Activated effector memory CD4-positive, alpha-beta T cell treated with Interleukin-2 at 50 U/mL for 16 hours (primary cell): Measurements from ENCODE around the gene PTH2.

Source experiments
- DNase-seq: peaks from one replicate; pipeline ENCODE4 v3.0.0-alpha.2; 2020

The PTH2 gene

GRCh38 chr19:49430678-49431329 is 7.6 kb upstream of the PTH2 start:
- no peak for DNase-seq

GRCh38 chr19:49430172-49430677 is 7.0 kb upstream of the PTH2 start:
- no peak for DNase-seq

GRCh38 chr19:49428547-49429451 is 5.6 kb upstream of the PTH2 start:
- DNase-seq = no peak

GRCh38 chr19:49427855-49428546 is 4.8 kb upstream of the PTH2 start:
- DNase-seq = no peak

DNA sequence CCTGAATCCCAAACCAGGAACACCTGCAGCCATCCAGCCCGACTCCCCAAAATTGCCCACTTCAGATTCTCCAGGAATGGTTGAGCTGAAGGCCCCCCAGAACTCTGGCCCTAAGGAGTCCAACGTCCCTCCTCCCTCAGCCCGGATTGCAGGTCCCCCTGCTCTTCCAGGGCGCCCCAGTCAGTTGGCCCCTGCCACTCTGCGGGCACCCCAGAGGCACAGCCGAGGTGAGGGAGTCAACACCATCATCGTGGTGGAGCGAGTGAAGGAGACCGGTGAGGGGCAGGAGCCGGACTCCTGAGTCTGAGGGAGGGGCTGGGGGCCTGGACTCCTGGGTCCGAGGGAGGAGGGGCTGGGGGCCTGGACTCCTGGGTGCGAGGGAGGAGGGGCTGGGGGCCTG is 4.1 kb upstream of the PTH2 start:
- no peak for DNase-seq

DNA sequence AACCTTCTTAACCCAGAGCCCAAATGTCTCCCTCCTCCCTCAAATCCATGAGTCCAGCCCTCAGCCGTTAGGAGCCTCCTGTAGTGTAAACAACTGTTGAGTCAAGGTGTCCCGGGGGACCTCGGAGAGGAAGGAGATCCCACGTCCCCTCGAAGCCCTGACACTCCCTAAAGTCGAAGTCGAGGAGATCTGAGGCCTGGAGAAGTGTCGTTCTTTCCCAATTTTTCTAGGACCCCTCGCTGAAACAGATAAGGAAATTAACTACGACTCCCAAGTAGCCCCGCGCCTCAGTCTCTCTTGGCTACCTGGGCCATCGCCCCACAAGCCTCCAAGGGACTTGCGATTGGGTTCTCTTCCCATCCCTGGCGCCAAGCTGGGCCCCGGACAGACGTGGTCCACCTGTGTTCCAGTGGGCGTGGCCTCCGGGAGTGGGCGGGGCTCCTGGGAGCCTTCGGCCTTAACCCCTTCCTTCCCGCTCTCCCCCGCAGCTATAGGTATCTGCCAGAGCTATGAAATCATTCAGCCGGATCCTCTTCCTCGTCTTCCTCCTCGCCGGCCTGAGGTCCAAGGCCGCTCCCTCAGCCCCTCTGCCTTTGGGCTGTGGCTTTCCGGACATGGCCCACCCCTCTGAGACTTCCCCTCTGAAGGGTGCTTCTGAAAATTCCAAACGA is 2.8 kb upstream of the PTH2 start:
- no peak for DNase-seq

- no peak for DNase-seq
Observed at GRCh38 chr19:49425178-49425577, 1.9 kb upstream of the PTH2 start, which contains the start of gene GFY. GFY (plus strand) TSS chr19:49425388; CDS start chr19:49426431, 1,043 bp downstream.

- DNase-seq = no peak
Observed at GRCh38 chr19:49423985-49424303, 703 bp upstream of the PTH2 start.

- peak; percentile 30 for DNase-seq
Observed at GRCh38 chr19:49422407-49423070, 702 bp downstream of the PTH2 start.

- DNase-seq = no peak
Observed at GRCh38 chr19:49421878-49422202, 1.4 kb downstream of the PTH2 start.

DNA sequence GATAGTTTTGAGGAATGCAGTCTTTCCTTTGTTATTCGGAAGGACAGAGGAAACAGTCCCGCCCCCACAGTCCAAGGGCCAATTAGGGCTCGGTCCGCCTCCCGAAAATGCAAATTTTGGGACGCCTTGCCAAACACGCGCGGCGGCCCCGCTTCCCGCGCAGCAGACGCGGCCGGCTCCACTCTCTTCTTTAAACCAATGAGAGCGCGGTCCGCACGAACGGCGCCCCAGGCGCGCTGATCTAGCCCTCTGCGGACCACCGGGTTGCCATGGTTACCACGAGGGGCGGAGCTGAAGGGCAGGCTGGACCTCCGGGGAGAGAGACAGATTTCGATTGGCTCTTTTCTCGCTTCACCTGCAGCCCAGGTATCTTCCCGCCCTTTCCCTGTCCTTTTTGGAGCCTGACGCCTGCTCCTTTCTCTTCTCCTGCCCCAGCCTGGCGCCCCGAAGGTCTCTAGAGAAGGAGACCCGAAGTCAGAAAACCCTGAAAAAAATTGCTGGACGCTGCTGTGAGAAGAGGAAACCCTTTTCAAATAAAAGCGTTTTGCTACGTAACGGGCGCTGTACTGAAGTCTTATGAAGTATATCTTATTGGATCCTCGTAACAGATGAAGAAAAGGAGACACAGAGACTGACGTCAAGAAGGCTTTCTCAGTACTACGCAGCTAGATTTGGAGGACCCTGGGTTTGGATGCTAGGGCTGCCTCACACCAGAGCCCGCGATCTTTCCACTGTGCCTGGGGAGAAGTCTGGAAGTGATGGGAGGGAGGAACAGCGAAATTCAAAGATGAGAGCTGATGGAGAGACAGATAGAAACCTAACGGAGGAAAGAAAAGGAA is 2.0 kb downstream of the PTH2 start:
- DNase-seq = no peak

DNA sequence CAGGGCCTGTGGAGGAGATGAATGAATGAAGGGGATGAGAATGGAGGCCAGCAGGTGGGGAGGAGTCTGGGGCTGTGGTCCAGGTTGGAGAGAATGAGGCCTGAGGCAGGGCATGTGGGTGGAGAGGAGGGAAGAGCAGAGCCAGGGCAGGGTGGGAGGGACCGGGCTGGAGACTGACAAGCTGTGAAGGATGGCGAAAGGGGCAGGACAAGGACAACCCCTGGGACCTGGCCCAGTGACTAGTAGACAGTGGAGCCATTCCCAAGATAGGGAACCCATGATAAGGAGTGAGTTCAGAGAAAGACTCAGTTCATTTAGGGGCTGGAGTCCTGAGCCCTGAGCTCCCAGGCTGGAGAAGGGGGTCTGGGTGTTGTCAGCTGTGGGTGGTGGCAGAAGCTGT is 3.0 kb downstream of the PTH2 start:
- no peak for DNase-seq

- no peak for DNase-seq
Observed at GRCh38 chr19:49419173-49419572, 4.1 kb downstream of the PTH2 start.

DNA sequence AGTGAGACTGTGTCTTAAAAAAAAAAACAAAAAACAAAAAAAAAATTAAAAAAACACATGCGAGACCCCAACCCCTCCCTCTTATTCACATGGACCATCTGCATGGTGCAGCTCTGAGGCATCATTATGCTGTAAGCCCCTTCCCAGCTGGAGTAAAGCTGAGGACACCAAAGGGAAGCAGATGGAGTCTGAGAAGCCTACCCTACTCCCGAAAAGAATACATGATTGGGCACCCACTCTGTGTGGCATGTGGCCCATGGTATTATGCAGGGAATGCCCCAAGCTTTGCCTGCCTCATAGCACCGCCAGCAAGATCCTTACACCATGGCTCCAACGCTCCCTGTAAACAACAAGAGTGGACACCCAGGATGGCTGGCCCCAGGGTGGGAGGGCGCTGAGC is 4.7 kb downstream of the PTH2 start:
- DNase-seq = no peak

DNA sequence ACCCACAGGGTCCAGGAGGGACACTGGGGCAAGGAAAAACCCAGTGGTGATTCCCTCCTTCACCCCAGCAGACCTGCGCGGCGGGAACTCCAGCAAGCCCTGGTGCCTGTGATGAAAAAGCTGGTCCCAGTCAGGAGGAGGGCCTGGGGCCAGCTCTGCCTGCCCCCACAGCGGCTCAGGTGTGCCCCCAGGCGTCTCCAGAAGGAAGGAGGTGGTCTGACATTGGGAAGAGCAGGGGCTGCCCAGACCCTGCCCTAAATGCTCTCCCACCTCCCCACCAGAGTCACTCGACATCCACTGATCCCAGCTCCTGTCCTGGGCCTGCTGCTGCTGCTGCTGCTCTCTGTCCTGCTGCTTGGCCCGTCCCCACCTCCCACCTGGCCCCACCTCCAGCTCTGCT is 6.2 kb downstream of the PTH2 start:
- no peak for DNase-seq

GRCh38 chr19:49415810-49416200 is 7.4 kb downstream of the PTH2 start:
- no peak for DNase-seq

- DNase-seq = no peak
Observed at GRCh38 chr19:49415102-49415809, 8.0 kb downstream of the PTH2 start.

DNA sequence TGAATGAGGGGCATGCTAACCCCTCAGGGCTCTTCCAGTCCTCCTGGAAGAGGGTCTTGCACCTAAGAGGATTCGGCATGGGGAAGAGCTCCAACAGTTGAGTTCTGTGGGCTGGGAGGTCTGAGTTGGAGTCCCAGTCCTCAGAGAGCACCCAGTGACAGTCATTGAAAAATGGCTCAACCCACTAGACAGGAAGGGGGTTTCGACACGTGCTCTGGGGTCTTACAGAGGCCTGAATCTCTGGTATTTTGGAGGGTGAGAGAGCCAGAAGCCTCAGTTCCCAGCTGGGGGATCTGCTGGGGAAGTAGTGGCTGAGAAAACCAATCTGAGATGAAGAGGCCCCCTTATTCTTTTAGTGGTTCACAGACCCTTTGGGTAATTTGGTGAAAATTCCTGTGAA is 9.0 kb downstream of the PTH2 start:
- DNase-seq = no peak

DNA sequence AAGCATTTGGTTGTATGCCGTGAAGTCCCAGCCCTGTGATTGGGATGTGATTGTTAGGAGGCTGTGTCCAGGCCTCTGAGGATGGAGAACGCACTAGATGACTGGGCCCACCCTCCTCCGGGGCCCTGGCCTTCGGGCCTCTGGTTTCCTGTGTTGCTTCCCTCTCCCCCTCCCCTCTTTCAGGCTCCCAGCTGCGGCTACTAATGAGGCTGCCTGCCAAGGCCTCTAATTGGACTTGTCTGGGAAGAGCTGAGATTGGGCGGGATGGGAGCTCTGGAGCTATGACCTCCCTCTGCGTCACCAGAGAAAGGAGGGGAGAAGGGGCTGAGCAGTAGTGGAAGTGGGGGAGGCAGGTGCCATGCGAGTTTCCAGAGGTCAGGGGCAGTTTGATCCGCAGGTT is 9.9 kb downstream of the PTH2 start:
- DNase-seq = no peak

- no peak for DNase-seq
Observed at GRCh38 chr19:49411681-49412326, 11.4 kb downstream of the PTH2 start.
